Thymus (tissue), 11 donors: ENCODE measurements around the gene RAPGEF1. TPM values are rescaled to one million over a fixed set of nuclear protein-coding genes. Genes with fewer than 3 reads are reported as not detected.
"Not testable (repeated sequence)": the region's sequence is repeated elsewhere in the genome, so short reads cannot be mapped to it uniquely, and the experiment has no call there.

ENCODE experiments used
- DNase-seq, 9 donors: peaks; one replicate each; pipeline ENCODE4 v3.0.0-alpha.2; 2013; ENCODE audit warnings: low spot score in 9 of 9, low read depth in 6 of 9, missing footprints in 1 of 9
- H3K27ac ChIP-seq, 2 donors: one replicate each; pipeline ENCODE4 v1.5.1; 2013; ENCODE audit warnings: control low read depth in 1 of 2, low read depth in 1 of 2, low read length in 1 of 2, mild to moderate bottlenecking in 1 of 2, moderate library complexity in 1 of 2
- H3K27me3 ChIP-seq, 2 donors: one replicate each; pipeline ENCODE4 v1.5.1; 2013; ENCODE audit warnings: low read length in 1 of 2; ENCODE audit not compliant: control insufficient read depth in 2 of 2, insufficient read depth in 1 of 2
- H3K36me3 ChIP-seq, 2 donors: one replicate each; pipeline ENCODE4 v1.5.1; 2013; ENCODE audit warnings: low read length in 1 of 2, mild to moderate bottlenecking in 1 of 2, moderate library complexity in 1 of 2; ENCODE audit not compliant: control insufficient read depth in 2 of 2, insufficient read depth in 2 of 2
- H3K4me1 ChIP-seq, 2 donors: one replicate each; pipeline ENCODE4 v1.5.1; 2013; ENCODE audit warnings: low read length in 2 of 2; ENCODE audit not compliant: control insufficient read depth in 2 of 2, insufficient read depth in 2 of 2
- H3K4me3 ChIP-seq, 2 donors: one replicate each; pipeline ENCODE4 v1.5.1; 2013; ENCODE audit warnings: low read length in 2 of 2, control low read depth in 1 of 2, mild to moderate bottlenecking in 1 of 2
- H3K9me3 ChIP-seq, 2 donors: one replicate each; pipeline ENCODE4 v1.5.1; 2013; ENCODE audit warnings: low read length in 1 of 2, mild to moderate bottlenecking in 1 of 2; ENCODE audit not compliant: control insufficient read depth in 2 of 2, insufficient read depth in 1 of 2
- WGBS: extraction: QIAGEN DNeasy Blood & Tissue Kit; methylation state at CpG from one replicate; pipeline ENCODE4 v1.1.7; 2013; 5-methylcytosine and 5-hydroxymethylcytosine counted together
- polyA plus RNA-seq: library from polyadenylated mRNA; stranded (reverse); fragments of 200-250 nt; gene quantifications from one replicate; pipeline ENCODE4 v1.2.3, GENCODE V29; 2013
- total RNA-seq: library from RNA; stranded (reverse); fragments of 120-200 nt; gene quantifications from one replicate; pipeline ENCODE4 v1.2.4, GENCODE V29; 2013
- donor health status: healthy.

The RAPGEF1 gene
- total and polyA plus RNA-seq, 2 donors = 21.6 to 25.9 TPM

DNA sequence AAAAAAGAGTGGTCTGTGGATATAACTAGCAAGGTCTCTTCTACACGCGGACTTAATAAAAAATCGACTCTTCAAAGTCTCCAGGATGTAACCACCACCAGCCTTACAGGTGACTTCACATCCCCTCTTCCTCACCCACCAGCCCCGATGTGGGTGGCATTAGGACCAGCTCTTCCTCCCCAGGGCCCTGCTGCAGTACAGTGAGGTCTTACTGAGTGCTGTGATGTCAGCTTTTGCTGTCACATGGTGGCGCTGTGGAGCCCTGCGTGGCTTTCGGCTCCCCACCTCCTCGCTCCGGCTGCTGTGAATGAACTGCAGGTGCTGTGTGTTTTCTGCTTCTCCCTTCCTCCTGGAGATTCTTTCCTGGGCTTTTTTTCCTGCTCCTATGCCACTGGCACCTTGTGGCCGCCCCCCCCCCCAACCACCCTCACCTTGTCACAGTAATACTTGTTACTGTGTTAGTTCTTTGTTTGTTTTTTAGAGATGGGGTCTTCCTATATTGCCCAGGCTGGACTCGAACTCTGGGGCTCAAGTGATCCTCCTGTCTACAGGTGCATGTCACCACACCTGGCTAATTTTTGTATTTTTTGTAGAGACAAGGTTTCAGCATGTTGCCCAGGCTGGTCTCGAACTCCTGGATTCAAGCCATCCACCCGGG lies 15.8 kb upstream of the RAPGEF1 start:
- Histone ChIP-seq H3K4me1 (peaks cover 0 to 2% of the 10 kb centered on the region in 2 donors), H3K27ac (no peak overlapping the region), H3K4me3 (no peak overlapping the region), H3K9me3 (no peaks in the 10 kb centered on the region), H3K27me3 (peaks cover 2 to 22% of the 10 kb centered on the region in 2 donors), H3K36me3 (no peaks in the 10 kb centered on the region)
- peak in 7 of 9 donors; percentile 74 to 94 (median 82) for DNase-seq
- WGBS = 20% methylated on average over 13 of the region's 13 CpGs

DNA sequence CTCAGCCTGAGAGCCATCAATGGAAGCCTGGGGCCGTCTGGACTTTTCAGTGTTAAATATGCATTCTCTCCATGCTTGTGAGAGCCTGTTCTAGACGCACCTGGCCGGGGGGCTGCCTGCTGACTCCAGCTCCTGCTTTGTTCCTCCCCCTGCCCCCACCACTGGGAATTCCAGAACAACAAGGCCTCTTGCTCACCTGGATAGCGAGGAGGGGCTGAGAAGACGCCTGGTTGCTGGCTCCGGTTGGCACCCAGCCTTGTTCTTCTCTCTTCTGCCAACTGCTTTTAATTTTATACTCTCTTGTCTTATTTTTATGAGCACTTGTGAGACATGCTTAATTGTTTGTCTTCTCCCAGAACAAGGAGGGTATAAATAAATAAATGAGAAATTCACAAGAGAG lies 15.0 kb upstream of the RAPGEF1 start:
- DNase-seq = no peak
- Histone ChIP-seq H3K4me1 (peaks cover 0 to 2% of the 10 kb centered on the region in 2 donors), H3K36me3 (no peaks in the 10 kb centered on the region), H3K4me3 (no peak overlapping the region), H3K27me3 (peaks cover 2 to 22% of the 10 kb centered on the region in 2 donors), H3K9me3 (no peaks in the 10 kb centered on the region), H3K27ac (no peak overlapping the region)
- WGBS = 88% methylated on average over 6 of the region's 6 CpGs

DNA sequence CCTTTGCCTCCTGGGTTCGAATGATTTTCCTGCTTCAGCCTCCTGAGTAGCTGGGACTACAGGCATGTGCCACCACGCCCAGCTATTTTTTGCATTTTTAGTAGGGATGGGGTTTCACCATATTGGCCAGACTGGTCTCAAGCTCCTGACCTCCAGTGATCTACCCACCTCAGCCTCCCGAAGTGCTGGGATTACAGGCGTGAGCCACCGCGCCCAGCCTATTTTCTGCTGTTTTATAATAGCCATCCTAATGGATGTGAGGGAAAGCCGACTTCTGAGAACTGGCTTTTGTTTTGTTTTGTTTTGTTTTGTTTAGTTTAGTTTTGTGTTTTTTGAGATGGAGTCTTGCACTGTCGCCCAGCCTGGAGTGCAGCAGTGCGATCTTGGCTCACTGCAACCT lies 13.9 kb upstream of the RAPGEF1 start:
- H3K9me3 ChIP-seq, H3K36me3 ChIP-seq, H3K4me1 ChIP-seq, H3K27ac ChIP-seq, H3K4me3 ChIP-seq, DNase-seq: not testable (repeated sequence)
- WGBS = 98% methylated on average over 9 of the region's 9 CpGs
- H3K27me3 ChIP-seq = peaks cover 2 to 14% of the 10 kb centered on the region in 2 donors

DNA sequence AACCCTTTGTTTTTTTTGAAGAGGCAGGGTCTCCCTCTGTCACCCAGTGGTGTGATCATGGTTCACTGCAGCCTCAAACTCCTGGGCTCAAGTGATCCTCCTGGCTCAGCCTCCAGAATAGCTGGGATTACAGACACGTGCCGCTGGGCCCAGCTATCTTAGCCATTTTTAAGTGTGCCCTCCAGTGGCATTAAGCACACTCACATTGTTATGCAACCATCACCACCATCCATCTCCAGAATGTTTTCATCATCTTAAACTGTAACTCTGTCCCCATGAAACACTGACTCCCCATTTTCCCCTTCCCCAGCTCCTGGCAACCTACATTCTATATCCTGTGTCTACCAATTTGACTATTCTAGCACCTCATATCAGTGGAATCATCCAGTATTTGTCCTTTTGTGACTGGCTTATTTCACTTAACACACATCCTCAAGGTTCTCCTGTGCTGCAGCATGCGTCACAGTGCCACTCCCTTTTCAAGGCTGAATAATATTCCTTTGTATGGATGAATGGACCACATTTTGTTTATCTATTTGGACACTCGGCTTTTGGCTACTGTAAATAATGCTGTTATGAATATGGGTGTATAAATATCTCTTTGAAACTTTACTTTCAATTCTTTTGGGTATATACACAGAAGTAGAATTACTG lies 12.5 kb upstream of the RAPGEF1 start:
- Histone ChIP-seq H3K27ac (no peak overlapping the region), H3K4me3 (no peak overlapping the region), H3K27me3 (peaks cover 2 to 12% of the 10 kb centered on the region in 2 donors), H3K36me3 (no peaks in the 10 kb centered on the region), H3K4me1 (peaks cover 0 to 3% of the 10 kb centered on the region in 2 donors), H3K9me3 (no peaks in the 10 kb centered on the region)
- WGBS = 95% methylated on average over 4 of the region's 4 CpGs
- DNase-seq = no peak

DNA sequence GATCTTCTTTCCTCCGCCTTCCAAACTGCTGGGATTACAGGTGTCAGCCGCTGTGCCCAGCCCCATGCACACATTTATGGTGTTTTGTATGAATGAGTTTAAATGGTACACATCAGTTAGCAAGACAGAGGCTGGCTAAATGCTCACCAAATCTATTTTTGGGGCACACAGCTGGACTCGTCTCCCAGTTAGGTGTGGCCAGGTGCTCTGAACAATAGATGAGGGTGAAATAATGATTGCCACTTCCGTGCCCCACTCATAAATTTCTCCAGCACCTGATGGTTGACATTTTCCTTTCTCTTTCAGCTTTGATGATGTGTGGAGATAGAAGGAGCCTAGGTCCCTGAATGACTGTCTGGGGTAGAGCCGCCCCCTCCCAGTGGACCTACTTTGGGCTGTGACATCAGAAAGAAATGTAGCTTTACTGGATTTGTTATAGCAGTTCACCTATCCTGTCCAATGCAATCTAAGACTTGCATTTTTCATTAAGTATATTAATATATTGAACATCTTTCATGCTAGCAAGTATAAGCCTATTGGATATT lies 8.6 kb upstream of the RAPGEF1 start:
- Histone ChIP-seq H3K27me3 (no peaks in the 10 kb centered on the region), H3K4me3 (no peak overlapping the region), H3K27ac (no peak overlapping the region), H3K4me1 (peaks cover 0 to 23% of the 10 kb centered on the region in 2 donors), H3K36me3 (no peaks in the 10 kb centered on the region), H3K9me3 (peaks cover 0 to 7% of the 10 kb centered on the region in 2 donors)
- WGBS = 88% methylated on average over 5 of the region's 5 CpGs
- no peak for DNase-seq

DNA sequence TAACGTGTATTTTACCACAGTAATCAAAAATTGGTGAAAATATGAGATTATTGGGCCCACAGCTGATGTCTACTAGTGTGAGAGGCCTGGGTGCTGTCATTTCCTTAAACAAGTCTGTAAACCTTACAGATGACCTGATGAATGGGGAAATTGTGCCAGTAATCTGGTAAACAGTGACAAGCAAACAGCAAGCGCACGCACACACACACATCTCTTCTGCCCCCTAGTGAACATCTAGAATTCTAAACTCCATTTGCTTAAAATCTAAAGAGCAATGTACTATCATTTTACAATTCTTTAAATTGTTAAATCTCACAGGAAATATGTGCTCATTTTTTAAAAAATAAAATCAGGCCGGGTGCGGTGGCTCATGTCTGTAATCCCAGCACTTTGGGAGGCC lies 7.5 kb upstream of the RAPGEF1 start:
- Histone ChIP-seq H3K9me3 (peaks cover 0 to 7% of the 10 kb centered on the region in 2 donors), H3K4me1 (peaks cover 0 to 28% of the 10 kb centered on the region in 2 donors), H3K4me3 (no peak overlapping the region), H3K36me3 (no peaks in the 10 kb centered on the region), H3K27me3 (no peaks in the 10 kb centered on the region), H3K27ac (no peak overlapping the region)
- DNase-seq = peak in 2 of 9 donors; percentile 52 to 74
- 47% methylated on average over 5 of the region's 5 CpGs for WGBS

DNA sequence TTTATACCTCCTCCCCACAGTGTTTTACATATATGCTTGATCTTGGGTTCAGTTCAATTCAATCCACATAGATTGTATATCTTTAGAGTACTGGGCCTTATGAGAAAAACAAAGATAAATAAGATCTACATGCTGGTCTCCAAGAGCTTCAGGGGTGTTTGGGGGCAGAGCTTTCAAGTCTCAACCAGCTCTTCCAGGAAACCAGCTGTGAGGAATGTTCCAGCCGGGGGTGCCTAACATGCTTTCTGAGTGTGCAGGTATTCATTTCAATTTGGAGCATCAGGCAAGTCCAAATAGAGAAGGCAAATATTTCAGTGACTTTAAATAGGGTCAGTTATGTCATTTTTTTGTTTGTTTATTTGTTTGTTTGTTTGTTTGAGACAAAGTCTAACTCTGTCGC lies 5.7 kb upstream of the RAPGEF1 start:
- H3K27ac ChIP-seq = peak overlapping the region in 1 of 2 donors; percentile 55
- no peaks in the 10 kb centered on the region for H3K27me3 ChIP-seq
- no peak overlapping the region for H3K4me3 ChIP-seq
- WGBS = 92% methylated on average over 2 of the region's 2 CpGs
- H3K4me1 ChIP-seq = peaks cover 0 to 28% of the 10 kb centered on the region in 2 donors
- DNase-seq = no peak
- peaks cover 0 to 7% of the 10 kb centered on the region in 2 donors for H3K9me3 ChIP-seq
- no peaks in the 10 kb centered on the region for H3K36me3 ChIP-seq

DNA sequence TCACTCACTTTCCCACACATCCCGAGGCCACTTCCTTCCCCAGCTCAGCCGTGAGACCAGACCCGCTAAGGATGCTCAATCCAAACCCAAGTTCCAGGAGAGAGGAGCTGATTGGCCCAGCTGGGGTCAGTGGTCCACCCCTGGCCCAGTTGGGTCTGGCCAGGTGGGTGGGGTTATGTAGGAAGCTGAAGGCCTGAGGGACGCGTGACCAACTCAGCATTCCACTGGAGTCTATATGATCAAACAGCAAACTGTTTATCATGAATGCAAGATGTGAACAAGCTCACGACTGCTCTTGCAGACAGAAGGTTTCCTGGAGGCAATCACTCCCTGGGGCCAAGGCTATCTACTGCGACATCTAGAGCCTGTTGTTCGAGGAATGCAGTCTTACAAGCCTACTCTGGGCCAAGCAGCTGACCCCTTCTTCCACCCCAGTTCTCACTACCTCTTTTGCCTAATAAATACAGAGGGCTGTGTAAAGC lies 4.9 kb upstream of the RAPGEF1 start:
- peak overlapping the region; percentile 64 to 84 for H3K27ac ChIP-seq
- peaks cover 0 to 32% of the 10 kb centered on the region in 2 donors for H3K4me1 ChIP-seq
- H3K4me3 ChIP-seq = no peak overlapping the region
- 79% methylated on average over 8 of the region's 8 CpGs for WGBS
- no peak for DNase-seq
- no peaks in the 10 kb centered on the region for H3K27me3 ChIP-seq
- no peaks in the 10 kb centered on the region for H3K36me3 ChIP-seq
- peaks cover 0 to 7% of the 10 kb centered on the region in 2 donors for H3K9me3 ChIP-seq

DNA sequence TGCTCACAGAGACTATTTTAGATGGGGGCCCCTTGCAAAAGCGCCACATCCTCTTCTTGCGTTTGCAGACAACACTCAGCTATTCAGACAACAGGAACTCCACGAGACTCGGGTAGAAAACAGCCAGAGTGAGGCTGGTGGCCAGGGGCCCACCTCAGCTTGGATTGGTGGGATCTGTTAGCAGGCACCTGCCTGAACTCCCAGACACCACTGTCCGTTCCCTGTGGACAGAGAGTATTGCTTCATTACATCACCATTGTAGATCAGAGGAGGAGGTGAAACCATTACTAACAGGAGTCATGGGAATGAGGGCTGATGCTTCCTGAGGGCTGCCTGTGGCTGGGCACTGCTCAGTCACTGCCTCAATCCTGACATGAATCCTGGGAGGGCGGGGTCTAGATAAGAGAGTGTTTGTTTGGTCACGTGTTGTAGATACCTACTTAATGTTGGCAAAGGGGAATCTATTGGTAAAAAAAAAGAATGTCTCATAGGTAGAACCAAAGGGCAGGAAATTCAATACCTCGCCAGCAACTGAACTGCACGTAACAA lies 4.4 kb upstream of the RAPGEF1 start:
- H3K4me3 ChIP-seq = no peak overlapping the region
- H3K9me3 ChIP-seq = peaks cover 0 to 7% of the 10 kb centered on the region in 2 donors
- peaks cover 0 to 32% of the 10 kb centered on the region in 2 donors for H3K4me1 ChIP-seq
- WGBS = 47% methylated on average over 9 of the region's 9 CpGs
- H3K27ac ChIP-seq = peak overlapping the region; percentile 73 to 84
- H3K36me3 ChIP-seq = no peaks in the 10 kb centered on the region
- no peaks in the 10 kb centered on the region for H3K27me3 ChIP-seq
- DNase-seq = peak in 2 of 9 donors; percentile 59 to 79
